ENCODE measurements around the gene GALNT13.

Gene GALNT13

DNA sequence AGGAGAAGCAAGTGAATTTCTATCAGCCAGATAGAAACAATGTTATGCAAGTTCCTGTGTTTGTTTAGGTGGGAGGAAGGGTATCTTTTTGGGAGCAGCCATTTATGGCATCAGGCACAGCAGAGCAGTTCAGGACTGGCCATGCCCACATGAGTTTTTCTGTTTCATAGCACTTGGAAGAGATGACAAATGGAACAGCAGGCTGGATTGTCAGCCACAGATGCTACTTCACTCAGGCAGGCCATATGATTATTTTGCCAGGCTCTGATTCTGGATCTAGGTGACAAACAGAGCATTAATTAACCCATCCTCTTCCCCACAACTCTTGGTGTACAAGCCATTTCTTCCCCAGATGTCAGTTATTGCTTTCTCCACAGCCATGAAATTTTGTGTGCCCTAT lies 63.8 kb downstream of the GALNT13 start:
- Histone ChIP-seq H3K9me3 (no peaks in the 10 kb centered on the region), H3K4me3 (ENCODE audit: low read depth, low read length) (no peak overlapping the region), H3K4me1 (no peaks in the 10 kb centered on the region), H3K27me3 (no peaks in the 10 kb centered on the region), H3K36me3 (no peaks in the 10 kb centered on the region)
- TF ChIP-seq, protein P1, sequence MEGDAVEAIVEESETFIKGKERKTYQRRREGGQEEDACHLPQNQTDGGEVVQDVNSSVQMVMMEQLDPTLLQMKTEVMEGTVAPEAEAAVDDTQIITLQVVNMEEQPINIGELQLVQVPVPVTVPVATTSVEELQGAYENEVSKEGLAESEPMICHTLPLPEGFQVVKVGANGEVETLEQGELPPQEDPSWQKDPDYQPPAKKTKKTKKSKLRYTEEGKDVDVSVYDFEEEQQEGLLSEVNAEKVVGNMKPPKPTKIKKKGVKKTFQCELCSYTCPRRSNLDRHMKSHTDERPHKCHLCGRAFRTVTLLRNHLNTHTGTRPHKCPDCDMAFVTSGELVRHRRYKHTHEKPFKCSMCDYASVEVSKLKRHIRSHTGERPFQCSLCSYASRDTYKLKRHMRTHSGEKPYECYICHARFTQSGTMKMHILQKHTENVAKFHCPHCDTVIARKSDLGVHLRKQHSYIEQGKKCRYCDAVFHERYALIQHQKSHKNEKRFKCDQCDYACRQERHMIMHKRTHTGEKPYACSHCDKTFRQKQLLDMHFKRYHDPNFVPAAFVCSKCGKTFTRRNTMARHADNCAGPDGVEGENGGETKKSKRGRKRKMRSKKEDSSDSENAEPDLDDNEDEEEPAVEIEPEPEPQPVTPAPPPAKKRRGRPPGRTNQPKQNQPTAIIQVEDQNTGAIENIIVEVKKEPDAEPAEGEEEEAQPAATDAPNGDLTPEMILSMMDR (IDR thresholded peaks at IDR 0.05; ENCODE audit: low read depth, low read length) = no peak
- no peak for DNase-seq

DNA sequence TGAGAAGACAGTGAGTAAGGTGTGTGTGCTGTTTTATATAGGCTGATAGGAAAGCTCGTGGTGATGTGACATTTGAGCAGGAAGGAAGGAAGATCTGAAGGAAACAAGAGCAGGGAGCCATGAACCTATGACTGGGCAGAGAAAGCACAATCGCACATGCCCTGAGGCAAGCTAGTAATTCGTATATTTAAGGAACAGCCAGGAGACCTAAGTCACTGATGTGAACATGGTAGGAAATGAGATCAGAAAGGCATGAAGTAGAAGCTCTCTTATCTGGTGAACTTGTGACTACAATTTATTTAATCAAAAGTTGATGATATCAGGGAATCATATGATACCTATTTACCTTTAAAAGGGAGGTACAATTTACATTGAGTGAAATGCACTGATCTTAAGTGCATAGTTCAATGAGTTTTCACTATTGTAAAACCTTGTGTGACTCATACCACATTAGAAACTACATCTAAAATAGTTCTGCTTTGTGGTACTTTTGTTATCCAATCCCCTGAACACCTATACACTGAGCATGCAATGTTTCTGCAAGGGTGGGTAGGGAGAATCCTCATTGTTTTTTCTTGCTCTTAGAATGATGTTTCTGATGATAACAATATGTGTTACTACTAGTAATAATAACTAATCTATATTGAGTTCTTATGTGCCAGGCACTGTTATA lies 67.5 kb downstream of the GALNT13 start:
- DNase-seq = no peak
- no peaks in the 10 kb centered on the region for H3K4me1 ChIP-seq
- H3K36me3 ChIP-seq = no peaks in the 10 kb centered on the region
- TF ChIP-seq, protein P1 (IDR thresholded peaks at IDR 0.05; ENCODE audit: low read depth, low read length) = no peak
- no peak overlapping the region for H3K4me3 ChIP-seq (ENCODE audit: low read depth, low read length)
- no peaks in the 10 kb centered on the region for H3K9me3 ChIP-seq
- no peaks in the 10 kb centered on the region for H3K27me3 ChIP-seq

DNA sequence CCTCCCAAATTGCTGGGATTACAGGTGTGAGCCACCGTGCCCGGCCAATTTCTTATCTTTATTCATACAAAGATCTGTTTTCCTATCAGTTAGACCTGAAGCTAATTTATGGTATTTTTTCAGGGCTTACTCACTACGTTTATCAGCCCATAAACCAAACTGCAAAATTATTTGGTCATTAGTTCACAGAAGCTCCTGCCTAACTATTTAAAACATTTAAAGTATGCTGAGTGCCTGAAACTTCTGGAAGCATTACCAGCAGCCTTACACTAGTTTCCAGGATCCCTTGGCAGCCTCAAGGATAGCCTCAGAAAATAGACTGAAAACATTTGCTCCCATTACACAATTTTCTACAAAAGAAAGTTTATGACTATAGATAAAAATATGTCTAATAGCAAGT lies 68.8 kb downstream of the GALNT13 start:
- TF ChIP-seq, protein P1 (IDR thresholded peaks at IDR 0.05; ENCODE audit: low read depth, low read length) = no peak
- H3K36me3 ChIP-seq = no peaks in the 10 kb centered on the region
- H3K4me1 ChIP-seq = no peaks in the 10 kb centered on the region
- no peak for DNase-seq
- H3K4me3 ChIP-seq (ENCODE audit: low read depth, low read length) = no peak overlapping the region
- no peaks in the 10 kb centered on the region for H3K27me3 ChIP-seq
- no peaks in the 10 kb centered on the region for H3K9me3 ChIP-seq

DNA sequence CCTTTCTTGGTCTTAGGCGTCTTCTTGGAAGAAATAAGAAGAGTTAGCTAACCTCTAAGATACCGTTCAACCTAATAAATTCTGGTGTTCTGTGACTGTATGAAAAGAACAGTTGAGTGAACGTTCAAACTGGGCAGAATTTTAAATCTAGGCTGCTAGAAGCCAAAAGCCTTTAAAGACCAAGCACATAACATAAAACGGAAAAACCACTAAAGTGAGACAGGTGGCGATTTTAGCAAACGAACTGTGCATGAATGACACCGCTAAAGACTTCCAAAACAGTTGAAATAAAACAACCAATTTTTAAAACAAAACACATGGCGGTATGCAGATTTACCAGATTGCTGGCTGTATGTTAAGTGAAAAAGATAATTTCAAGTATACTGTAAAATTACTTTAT lies 73.1 kb downstream of the GALNT13 start:
- DNase-seq = no peak
- TF ChIP-seq, protein P1 (IDR thresholded peaks at IDR 0.05; ENCODE audit: low read depth, low read length) = no peak
- Histone ChIP-seq H3K9me3 (no peaks in the 10 kb centered on the region), H3K4me3 (ENCODE audit: low read depth, low read length) (no peak overlapping the region), H3K27me3 (no peaks in the 10 kb centered on the region), H3K4me1 (no peaks in the 10 kb centered on the region), H3K36me3 (no peaks in the 10 kb centered on the region)

DNA sequence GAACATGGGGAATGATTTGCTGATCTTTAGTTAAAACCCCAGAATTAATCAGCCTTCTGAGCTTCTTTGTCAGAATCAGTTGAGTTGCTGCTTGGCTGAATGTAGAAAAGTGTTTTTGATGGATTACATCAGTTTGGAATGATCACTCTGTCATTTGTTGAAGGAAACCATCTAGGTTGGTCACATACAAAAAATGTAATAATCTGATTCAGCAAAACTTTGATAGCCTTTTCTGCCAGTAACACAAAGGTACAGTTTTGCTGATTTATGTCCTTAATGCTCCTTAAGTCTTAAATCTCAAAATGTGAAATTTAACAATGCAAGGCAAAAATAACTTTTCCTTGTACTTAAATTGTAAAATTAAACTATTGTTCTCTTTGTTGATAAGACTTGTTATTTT lies 74.3 kb downstream of the GALNT13 start:
- Histone ChIP-seq H3K4me1 (no peaks in the 10 kb centered on the region), H3K27me3 (no peaks in the 10 kb centered on the region), H3K4me3 (ENCODE audit: low read depth, low read length) (no peak overlapping the region), H3K9me3 (no peaks in the 10 kb centered on the region), H3K36me3 (no peaks in the 10 kb centered on the region)
- TF ChIP-seq, protein P1 (IDR thresholded peaks at IDR 0.05; ENCODE audit: low read depth, low read length) = no peak
- no peak for DNase-seq

DNA sequence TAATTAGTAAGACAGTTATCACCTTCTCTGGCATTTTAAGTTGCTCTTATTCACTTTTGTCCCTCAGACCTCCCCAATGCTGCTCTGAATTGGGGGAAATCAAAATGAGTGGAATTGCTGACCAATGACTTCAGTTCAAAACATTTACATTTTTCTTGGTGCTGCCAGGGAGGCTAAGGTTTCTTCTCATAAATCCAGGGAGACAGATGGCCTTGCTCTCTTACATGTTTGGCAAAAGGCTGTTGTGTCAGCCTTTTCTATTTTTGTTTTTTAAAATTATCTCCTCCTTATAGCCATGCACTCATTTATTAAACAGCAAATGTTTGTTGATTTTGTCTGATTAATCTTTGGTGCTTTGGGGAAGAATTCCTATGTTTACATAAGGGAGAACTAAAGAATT lies 82.0 kb downstream of the GALNT13 start:
- H3K27me3 ChIP-seq = no peaks in the 10 kb centered on the region
- no peaks in the 10 kb centered on the region for H3K36me3 ChIP-seq
- TF ChIP-seq, protein P1 (IDR thresholded peaks at IDR 0.05; ENCODE audit: low read depth, low read length) = no peak
- no peak for DNase-seq
- H3K4me1 ChIP-seq = no peaks in the 10 kb centered on the region
- no peaks in the 10 kb centered on the region for H3K9me3 ChIP-seq
- H3K4me3 ChIP-seq (ENCODE audit: low read depth, low read length) = no peak overlapping the region

Data from BE2C (cell line).